ENCODE results near the gene SLC4A2.

DNA sequence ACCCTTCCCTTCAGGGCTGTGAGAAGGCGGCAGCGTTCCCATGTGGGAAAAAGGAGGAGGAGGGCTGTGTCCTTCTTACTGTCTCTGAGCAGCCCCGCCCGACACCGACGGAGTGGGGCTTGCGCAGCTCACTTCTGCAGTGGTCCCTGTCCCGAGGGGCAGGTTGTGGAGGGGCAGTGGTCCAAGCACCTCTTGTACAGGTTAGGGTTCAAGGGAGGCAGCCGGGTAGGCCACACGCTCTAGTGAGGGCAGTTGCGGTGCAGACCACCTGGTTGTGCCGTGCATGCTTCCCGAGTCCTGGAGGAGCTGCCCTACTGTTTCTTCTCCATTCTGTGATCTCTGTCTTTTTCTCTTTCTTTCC is 59.6 kb downstream of the SLC4A2 start:
- TF ChIP-seq, protein P1, sequence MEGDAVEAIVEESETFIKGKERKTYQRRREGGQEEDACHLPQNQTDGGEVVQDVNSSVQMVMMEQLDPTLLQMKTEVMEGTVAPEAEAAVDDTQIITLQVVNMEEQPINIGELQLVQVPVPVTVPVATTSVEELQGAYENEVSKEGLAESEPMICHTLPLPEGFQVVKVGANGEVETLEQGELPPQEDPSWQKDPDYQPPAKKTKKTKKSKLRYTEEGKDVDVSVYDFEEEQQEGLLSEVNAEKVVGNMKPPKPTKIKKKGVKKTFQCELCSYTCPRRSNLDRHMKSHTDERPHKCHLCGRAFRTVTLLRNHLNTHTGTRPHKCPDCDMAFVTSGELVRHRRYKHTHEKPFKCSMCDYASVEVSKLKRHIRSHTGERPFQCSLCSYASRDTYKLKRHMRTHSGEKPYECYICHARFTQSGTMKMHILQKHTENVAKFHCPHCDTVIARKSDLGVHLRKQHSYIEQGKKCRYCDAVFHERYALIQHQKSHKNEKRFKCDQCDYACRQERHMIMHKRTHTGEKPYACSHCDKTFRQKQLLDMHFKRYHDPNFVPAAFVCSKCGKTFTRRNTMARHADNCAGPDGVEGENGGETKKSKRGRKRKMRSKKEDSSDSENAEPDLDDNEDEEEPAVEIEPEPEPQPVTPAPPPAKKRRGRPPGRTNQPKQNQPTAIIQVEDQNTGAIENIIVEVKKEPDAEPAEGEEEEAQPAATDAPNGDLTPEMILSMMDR (IDR thresholded peaks at IDR 0.05), result no peak
- no peak for TF ChIP-seq POLR2A (IDR thresholded peaks at IDR 0.05)
